Loucy (cell line): ENCODE measurements around the gene STAU1.

Source experiments
- H2AFZ ChIP-seq: fragments of 200-600 bp; sonication (generic); 2 replicates; pipeline ENCODE4 v1.6.0; 2016; ENCODE audit warnings: antibody characterized with exemption, mild to moderate bottlenecking, low read length, moderate library complexity
- H3F3A ChIP-seq: fragments of 200-600 bp; 2 replicates; pipeline ENCODE4 v1.6.0; 2016; ENCODE audit warnings: antibody characterized with exemption, low read depth, mild to moderate bottlenecking
- H3K27me3 ChIP-seq: fragments of 200-600 bp; sonication (generic); 2 replicates; pipeline ENCODE4 v1.6.1; 2014; ENCODE audit warnings: low read length, mild to moderate bottlenecking; ENCODE audit not compliant: insufficient read depth, poor library complexity, severe bottlenecking
- H3K36me3 ChIP-seq: fragments of 200-600 bp; sonication (generic); 2 replicates; pipeline ENCODE4 v1.6.1; 2016; ENCODE audit warnings: low read length; ENCODE audit not compliant: insufficient read depth
- H3K4me1 ChIP-seq: fragments of 200-600 bp; sonication (generic); 2 replicates; pipeline ENCODE4 v1.5.1; 2014; ENCODE audit warnings: low read length, mild to moderate bottlenecking; ENCODE audit not compliant: insufficient read depth, poor library complexity, severe bottlenecking
- H3K4me2 ChIP-seq: fragments of 200-600 bp; sonication (generic); 2 replicates; pipeline ENCODE4 v1.6.0; 2014; ENCODE audit warnings: antibody characterized with exemption, low read length, low read depth, mild to moderate bottlenecking; ENCODE audit not compliant: poor library complexity, severe bottlenecking
- H3K4me3 ChIP-seq: fragments of 200-600 bp; sonication (generic); 2 replicates; pipeline ENCODE4 v1.5.1; 2014; ENCODE audit warnings: low read length, mild to moderate bottlenecking, mixed read lengths; ENCODE audit not compliant: poor library complexity, severe bottlenecking
- H3K79me2 ChIP-seq: fragments of 200-600 bp; sonication (generic); 2 replicates; pipeline ENCODE4 v1.6.1; 2014; ENCODE audit warnings: low read length; ENCODE audit not compliant: insufficient read depth
- H3K9ac ChIP-seq: fragments of 200-600 bp; sonication (generic); 2 replicates; pipeline ENCODE4 v1.6.0; 2014; ENCODE audit warnings: mild to moderate bottlenecking, low read depth, low read length, moderate library complexity; ENCODE audit not compliant: poor library complexity, severe bottlenecking
- H3K9me2 ChIP-seq: fragments of 200-600 bp; sonication (generic); replicated peaks from 2 replicates; pipeline ENCODE4 v1.6.1; 2016; ENCODE audit warnings: low read depth, low read length, mixed read lengths
- H3K9me3 ChIP-seq: fragments of 200-600 bp; sonication (generic); 2 replicates; pipeline ENCODE4 v1.6.1; 2014; ENCODE audit warnings: mild to moderate bottlenecking, antibody characterized with exemption, low read length, low read depth; ENCODE audit not compliant: insufficient read depth
- H4K20me1 ChIP-seq: fragments of 200-600 bp; sonication (generic); 2 replicates; pipeline ENCODE4 v1.6.0; 2014; ENCODE audit warnings: antibody characterized with exemption, low read length, mild to moderate bottlenecking; ENCODE audit not compliant: insufficient read depth, poor library complexity, severe bottlenecking
- EZH2phosphoT487 ChIP-seq: fragments of 200-600 bp; IDR thresholded peaks from 2 replicates; pipeline ENCODE4 v1.6.1; 2018; ENCODE audit warnings: antibody characterized with exemption, mild to moderate bottlenecking, moderate library complexity, borderline replicate concordance
- TF ChIP-seq, protein P1 (sequence below): fragments of 200-600 bp; sonication (generic); conservative IDR thresholded peaks from 2 replicates; pipeline ENCODE4 v1.5.1; 2014; ENCODE audit warnings: mild to moderate bottlenecking, antibody characterized with exemption, low read length

The STAU1 gene

GRCh38 chr20:49183444-49183843 lies 4.7 kb downstream of the STAU1 start:
- Histone ChIP-seq H3K9ac (peak overlapping the region; percentile 55), H4K20me1 (peaks cover 78% of the 10 kb centered on the region), H3K4me2 (peak overlapping the region; percentile 87), H3K27me3 (no peaks in the 10 kb centered on the region), H3K4me1 (peaks cover 65% of the 10 kb centered on the region), H3K79me2 (peaks cover 93% of the 10 kb centered on the region), H3K9me2 (no peaks in the 10 kb centered on the region), H3F3A (peaks cover 3% of the 10 kb centered on the region; the same call in 1 of the 2 replicates), H3K36me3 (no peaks in the 10 kb centered on the region), H2AFZ (no peak overlapping the region), H3K4me3 (peak overlapping the region; percentile 56), H3K9me3 (no peaks in the 10 kb centered on the region)
- TF ChIP-seq, protein P1, sequence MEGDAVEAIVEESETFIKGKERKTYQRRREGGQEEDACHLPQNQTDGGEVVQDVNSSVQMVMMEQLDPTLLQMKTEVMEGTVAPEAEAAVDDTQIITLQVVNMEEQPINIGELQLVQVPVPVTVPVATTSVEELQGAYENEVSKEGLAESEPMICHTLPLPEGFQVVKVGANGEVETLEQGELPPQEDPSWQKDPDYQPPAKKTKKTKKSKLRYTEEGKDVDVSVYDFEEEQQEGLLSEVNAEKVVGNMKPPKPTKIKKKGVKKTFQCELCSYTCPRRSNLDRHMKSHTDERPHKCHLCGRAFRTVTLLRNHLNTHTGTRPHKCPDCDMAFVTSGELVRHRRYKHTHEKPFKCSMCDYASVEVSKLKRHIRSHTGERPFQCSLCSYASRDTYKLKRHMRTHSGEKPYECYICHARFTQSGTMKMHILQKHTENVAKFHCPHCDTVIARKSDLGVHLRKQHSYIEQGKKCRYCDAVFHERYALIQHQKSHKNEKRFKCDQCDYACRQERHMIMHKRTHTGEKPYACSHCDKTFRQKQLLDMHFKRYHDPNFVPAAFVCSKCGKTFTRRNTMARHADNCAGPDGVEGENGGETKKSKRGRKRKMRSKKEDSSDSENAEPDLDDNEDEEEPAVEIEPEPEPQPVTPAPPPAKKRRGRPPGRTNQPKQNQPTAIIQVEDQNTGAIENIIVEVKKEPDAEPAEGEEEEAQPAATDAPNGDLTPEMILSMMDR = no peak
- no peak for TF ChIP-seq EZH2phosphoT487

GRCh38 chr20:49181265-49181877 lies 6.8 kb downstream of the STAU1 start:
- Histone ChIP-seq H3F3A (peaks cover 3% of the 10 kb centered on the region; the same call in 1 of the 2 replicates), H3K79me2 (peaks cover 97% of the 10 kb centered on the region), H3K4me2 (peak overlapping the region; percentile 87), H3K9me3 (no peaks in the 10 kb centered on the region), H3K36me3 (peaks cover 8% of the 10 kb centered on the region; the same call in 1 of the 2 replicates), H4K20me1 (peaks cover 72% of the 10 kb centered on the region), H3K9me2 (no peaks in the 10 kb centered on the region), H3K27me3 (no peaks in the 10 kb centered on the region), H3K9ac (peak overlapping the region; percentile 3), H3K4me3 (peak overlapping the region; percentile 28), H2AFZ (no peak overlapping the region), H3K4me1 (peaks cover 65% of the 10 kb centered on the region)
- no peak for TF ChIP-seq EZH2phosphoT487
- TF ChIP-seq, protein P1 = no peak

DNA sequence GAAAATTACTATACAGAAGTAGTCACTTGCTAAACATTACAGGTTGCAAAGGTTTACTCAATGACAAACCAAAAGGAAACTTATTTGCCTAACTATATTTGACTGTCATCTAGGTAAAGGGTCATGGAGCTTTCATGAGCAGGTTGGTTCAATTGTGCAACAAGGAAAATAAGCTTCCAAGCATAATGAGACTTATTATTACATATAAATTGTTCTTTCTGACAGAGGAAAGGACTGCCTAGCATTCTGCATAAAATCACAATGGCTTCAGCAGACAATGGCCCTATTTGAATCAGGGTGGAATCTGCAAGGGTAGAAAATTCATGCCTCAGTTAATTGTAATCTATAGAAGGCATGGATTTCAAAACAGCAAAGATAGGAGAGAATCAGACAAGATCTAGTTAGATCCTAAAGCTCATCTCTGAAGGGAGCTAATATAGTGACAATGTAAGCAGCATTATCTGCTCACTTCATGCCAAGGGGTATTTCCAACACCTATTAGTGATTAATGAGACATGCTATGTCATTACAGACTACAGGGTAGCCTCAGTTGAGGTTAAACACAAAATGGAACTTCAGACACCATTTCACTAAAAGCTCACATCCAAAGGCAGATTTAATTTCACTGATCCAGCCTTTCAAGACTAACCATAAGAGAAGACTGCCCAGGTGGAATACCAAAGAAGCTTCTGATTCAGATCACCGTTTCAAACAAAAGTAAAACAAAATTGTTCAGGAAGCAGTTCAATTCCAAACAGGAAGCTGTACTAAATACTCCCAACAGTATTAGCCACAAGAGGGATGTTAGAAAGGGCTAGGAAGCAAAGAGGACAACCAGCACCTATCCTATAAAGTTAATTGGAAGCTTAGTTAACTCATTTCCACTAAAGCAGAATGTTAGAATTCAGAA lies 8.5 kb downstream of the STAU1 start:
- no peak for TF ChIP-seq EZH2phosphoT487
- TF ChIP-seq, protein P1 = no peak
- H3K9me3 ChIP-seq = no peaks in the 10 kb centered on the region
- no peaks in the 10 kb centered on the region for H3K9me2 ChIP-seq
- no peaks in the 10 kb centered on the region for H3K27me3 ChIP-seq
- peaks cover 56% of the 10 kb centered on the region for H4K20me1 ChIP-seq
- peak overlapping the region; percentile 21 for H3K4me3 ChIP-seq
- peaks cover 95% of the 10 kb centered on the region for H3K79me2 ChIP-seq
- peaks cover 3% of the 10 kb centered on the region; the same call in 1 of the 2 replicates for H3F3A ChIP-seq
- H3K9ac ChIP-seq = peak overlapping the region; percentile 34
- peaks cover 8% of the 10 kb centered on the region; the same call in 1 of the 2 replicates for H3K36me3 ChIP-seq
- H3K4me1 ChIP-seq = peaks cover 47% of the 10 kb centered on the region
- peak overlapping the region; percentile 87 for H3K4me2 ChIP-seq
- H2AFZ ChIP-seq = no peak overlapping the region
